ENCODE measurements around the gene NUTM2B. TPM values are rescaled to one million over a fixed set of nuclear protein-coding genes. Genes with fewer than 3 reads are reported as not detected.
"Not testable (repeated sequence)": the region's sequence is repeated elsewhere in the genome, so short reads cannot be mapped to it uniquely, and the experiment has no call there.

NUTM2B gene
- 2.5 TPM for total RNA-seq
- long read RNA-seq, result 0 reads

DNA sequence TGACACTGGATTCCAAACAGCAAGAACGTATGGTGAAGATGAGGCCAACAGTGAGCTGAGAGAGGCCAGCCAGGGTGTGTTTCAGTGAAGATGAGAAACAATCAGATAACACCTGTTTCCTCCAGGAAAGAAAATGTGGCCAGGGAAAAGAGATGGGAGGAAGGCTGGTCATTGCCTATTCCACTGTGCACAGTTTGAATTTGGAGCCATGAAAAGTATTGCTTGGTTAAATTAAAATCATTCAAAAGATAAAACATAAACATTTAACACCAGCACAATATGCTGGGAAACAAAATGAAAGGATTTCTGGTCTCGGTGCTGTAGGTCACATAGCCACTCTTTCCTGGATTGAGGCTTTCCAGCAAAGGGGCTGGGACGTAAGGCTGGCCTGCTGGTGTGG lies at the start of gene NUTM2B:
Gene NUTM2B, plus strand, starts transcription at position 301 of the 400 bp plus-strand sequence. CDS start 383 bp downstream, outside the sequence.
- intact Hi-C loops (cut with DNase I); H3K4me1 ChIP-seq; H3K27me3 ChIP-seq (ENCODE audit: low read depth); DNase-seq; H3K4me3 ChIP-seq; H3K36me3 ChIP-seq; ATAC-seq; H3K9me3 ChIP-seq; H3K27ac ChIP-seq: not testable (repeated sequence)

- H3K9me3 ChIP-seq; DNase-seq; ATAC-seq; H3K36me3 ChIP-seq; intact Hi-C loops (cut with DNase I); H3K4me1 ChIP-seq; H3K27me3 ChIP-seq (ENCODE audit: low read depth); H3K4me3 ChIP-seq; H3K27ac ChIP-seq: not testable (repeated sequence)
Measured at GRCh38 chr10:79663287-79663686, 39.7 kb upstream of the NUTM2B start.

GRCh38 chr10:79664686-79665085 lies 38.3 kb upstream of the NUTM2B start:
- ATAC-seq; H3K4me3 ChIP-seq; DNase-seq; H3K36me3 ChIP-seq; H3K9me3 ChIP-seq; H3K4me1 ChIP-seq; intact Hi-C loops (cut with DNase I); H3K27ac ChIP-seq; H3K27me3 ChIP-seq (ENCODE audit: low read depth): not testable (repeated sequence)

- H3K27ac ChIP-seq; H3K9me3 ChIP-seq; ATAC-seq; H3K36me3 ChIP-seq; H3K4me3 ChIP-seq; intact Hi-C loops (cut with DNase I); H3K27me3 ChIP-seq (ENCODE audit: low read depth); DNase-seq; H3K4me1 ChIP-seq: not testable (repeated sequence)
Measured at GRCh38 chr10:79669248-79669788, 33.7 kb upstream of the NUTM2B start.

DNA sequence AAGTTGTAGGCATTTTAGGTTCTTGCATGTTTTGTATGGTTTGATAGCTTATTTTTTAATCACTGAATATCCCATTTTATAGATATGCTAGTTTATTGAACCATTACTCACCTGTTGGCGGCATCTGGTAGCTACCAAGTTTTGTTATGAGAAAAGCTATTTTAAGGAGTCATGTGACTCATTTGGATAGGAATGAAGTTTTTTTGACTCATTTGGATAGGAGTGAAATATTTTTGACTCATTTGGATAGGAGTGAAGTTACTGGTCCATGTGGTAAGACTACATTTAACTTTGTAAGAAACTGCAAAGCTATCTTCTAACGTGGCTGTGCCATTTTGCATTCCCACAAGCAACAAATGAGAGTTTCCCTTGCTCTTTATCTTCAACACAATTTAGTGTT lies 28.1 kb upstream of the NUTM2B start:
- H3K4me1 ChIP-seq; DNase-seq; ATAC-seq; H3K9me3 ChIP-seq; intact Hi-C loops (cut with DNase I); H3K4me3 ChIP-seq; H3K36me3 ChIP-seq; H3K27me3 ChIP-seq (ENCODE audit: low read depth); H3K27ac ChIP-seq: not testable (repeated sequence)

GRCh38 chr10:79683026-79683883 lies 19.8 kb upstream of the NUTM2B start:
- H3K4me1 ChIP-seq; H3K27me3 ChIP-seq (ENCODE audit: low read depth); intact Hi-C loops (cut with DNase I); H3K9me3 ChIP-seq; H3K27ac ChIP-seq; H3K4me3 ChIP-seq; ATAC-seq; DNase-seq: not testable (repeated sequence)
- peaks cover 23% of the 10 kb centered on the region for H3K36me3 ChIP-seq

DNA sequence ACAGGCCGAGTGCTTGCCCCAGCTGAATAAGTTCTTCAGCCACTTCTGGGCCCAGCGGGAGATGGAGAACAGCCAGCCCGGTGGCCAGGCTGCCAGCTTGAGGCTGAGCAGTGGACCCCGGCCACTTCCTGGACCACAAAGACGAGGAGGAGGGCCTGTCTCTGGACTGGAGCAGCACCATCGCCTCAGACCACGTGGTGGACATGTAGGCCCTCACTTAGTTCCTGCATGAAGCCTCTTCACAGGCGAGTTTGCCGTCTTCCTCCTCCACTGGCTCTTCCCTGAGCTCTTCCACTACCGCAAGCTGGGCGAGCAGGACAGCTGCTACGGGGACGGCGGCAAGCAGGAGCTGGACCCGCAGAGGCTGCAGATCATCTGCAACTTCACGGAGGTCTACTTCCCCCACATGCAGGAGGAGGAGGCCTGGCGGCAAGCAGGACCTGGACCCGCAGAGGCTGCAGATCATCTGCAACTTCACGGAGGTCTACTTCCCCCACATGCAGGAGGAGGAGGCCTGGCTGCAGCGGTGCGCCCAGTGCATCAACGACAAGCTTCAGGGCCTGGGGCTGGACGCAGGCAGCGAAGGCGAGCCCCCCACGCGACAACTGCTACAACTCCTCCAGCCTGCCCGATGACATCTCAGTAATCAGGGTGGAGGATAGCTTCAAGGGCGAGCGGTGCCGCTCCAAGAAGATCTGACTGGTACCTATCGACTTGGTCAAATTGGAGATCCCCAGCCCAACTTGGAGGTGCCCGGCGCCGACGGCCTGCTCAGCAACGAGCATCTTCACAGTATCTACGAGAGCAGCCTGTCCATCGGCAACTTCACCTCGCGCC lies 18.9 kb upstream of the NUTM2B start:
- H3K27ac ChIP-seq; ATAC-seq; H3K4me1 ChIP-seq; H3K4me3 ChIP-seq; intact Hi-C loops (cut with DNase I); H3K27me3 ChIP-seq (ENCODE audit: low read depth); DNase-seq; H3K9me3 ChIP-seq: not testable (repeated sequence)
- peaks cover 23% of the 10 kb centered on the region for H3K36me3 ChIP-seq

DNA sequence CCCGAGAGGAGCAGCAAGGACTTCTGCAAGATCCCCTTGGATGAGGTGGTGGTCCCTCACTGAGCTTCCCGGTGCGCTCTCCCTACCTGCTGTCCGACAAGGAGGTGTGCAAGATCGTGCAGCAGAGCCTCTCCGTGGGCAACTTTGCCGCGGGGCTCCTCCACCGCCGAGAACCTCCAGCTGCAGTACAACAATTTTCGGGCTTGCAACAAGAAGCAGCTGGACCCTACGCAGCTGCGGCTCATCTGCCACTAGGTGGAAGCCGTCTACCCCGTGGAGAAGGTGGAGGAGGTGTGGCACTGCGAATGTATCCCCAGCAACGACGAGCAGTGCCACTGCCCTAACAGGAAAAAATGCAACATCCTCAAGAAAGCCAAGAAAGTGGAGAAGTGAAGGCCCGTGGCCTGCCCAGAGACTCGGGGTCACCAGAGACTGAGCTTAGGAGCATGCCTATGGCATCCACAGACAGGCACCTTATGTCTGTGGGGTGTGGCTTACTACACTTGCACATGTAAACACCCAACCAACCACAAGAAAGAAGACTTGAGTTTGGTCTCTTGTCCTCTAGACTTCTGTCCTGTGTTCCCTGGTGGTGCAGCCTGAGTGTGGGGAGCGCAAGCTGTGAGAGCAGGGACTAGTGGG lies 17.9 kb upstream of the NUTM2B start:
- ATAC-seq; H3K27me3 ChIP-seq (ENCODE audit: low read depth); H3K4me1 ChIP-seq; H3K4me3 ChIP-seq; DNase-seq; intact Hi-C loops (cut with DNase I); H3K9me3 ChIP-seq; H3K27ac ChIP-seq: not testable (repeated sequence)
- H3K36me3 ChIP-seq, result peaks cover 23% of the 10 kb centered on the region

DNA sequence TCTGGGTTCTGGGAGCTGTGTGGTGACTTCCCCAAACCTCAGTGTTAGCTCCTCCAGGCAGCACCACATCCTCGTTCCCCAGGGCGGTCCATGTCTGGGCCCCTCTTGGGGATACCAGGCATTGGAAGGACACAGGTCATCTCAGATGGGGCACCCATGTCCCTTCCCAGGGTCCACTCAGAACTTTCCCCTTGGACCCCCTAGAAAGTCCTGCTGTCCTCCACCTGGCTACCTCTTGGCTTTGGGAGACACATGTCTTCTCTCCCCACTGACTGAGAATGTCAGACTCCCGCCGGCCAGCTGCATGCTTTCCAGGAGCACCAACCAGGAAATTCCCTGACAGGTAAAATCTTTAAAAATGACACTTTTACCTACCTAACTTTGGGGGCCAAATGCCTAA lies 16.4 kb upstream of the NUTM2B start:
- peaks cover 23% of the 10 kb centered on the region for H3K36me3 ChIP-seq
- H3K27ac ChIP-seq; intact Hi-C loops (cut with DNase I); H3K4me1 ChIP-seq; H3K4me3 ChIP-seq; ATAC-seq; H3K9me3 ChIP-seq; DNase-seq; H3K27me3 ChIP-seq (ENCODE audit: low read depth): not testable (repeated sequence)

DNA sequence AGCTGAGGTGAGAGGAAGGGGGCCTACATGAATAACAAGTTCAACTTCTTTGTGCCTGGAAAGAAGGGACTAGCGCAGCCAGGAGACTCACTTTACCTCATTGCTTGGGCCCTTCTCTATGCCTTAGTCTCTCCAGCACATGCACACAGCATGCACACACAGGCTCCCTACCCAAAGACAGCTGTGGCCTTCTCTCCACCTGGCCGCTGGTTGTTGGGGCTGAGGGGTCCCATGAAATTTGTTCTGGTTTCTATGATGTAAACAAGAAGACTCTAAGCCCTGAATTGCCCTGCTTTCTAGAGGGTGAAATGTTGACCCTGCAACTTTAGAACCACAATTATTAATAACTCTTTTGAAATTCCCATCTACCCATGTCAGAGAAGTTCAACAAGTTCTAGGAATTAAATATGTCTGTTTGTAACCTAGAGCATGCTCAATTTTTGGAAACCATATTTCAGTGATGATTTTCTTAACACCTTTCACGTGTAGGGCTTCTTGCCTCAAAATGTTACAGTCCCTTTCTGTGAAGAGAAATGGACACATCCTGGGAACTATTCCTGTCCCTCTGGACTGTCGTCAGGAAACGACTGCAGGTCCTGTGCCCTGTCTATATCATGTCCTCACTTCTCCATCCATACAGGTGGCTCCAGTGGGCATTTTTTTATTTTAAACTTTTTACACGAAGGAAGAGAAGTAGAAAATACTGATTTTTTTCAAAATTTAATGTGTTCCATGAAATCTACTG lies 15.4 kb upstream of the NUTM2B start:
- peaks cover 23% of the 10 kb centered on the region for H3K36me3 ChIP-seq
- H3K27ac ChIP-seq; H3K27me3 ChIP-seq (ENCODE audit: low read depth); H3K4me3 ChIP-seq; H3K4me1 ChIP-seq; intact Hi-C loops (cut with DNase I); DNase-seq; ATAC-seq; H3K9me3 ChIP-seq: not testable (repeated sequence)

GRCh38 chr10:79688798-79689197 lies 14.2 kb upstream of the NUTM2B start:
- H3K9me3 ChIP-seq; DNase-seq; H3K4me1 ChIP-seq; intact Hi-C loops (cut with DNase I); H3K4me3 ChIP-seq; H3K27ac ChIP-seq; H3K27me3 ChIP-seq (ENCODE audit: low read depth); ATAC-seq: not testable (repeated sequence)
- peaks cover 16% of the 10 kb centered on the region for H3K36me3 ChIP-seq

DNA sequence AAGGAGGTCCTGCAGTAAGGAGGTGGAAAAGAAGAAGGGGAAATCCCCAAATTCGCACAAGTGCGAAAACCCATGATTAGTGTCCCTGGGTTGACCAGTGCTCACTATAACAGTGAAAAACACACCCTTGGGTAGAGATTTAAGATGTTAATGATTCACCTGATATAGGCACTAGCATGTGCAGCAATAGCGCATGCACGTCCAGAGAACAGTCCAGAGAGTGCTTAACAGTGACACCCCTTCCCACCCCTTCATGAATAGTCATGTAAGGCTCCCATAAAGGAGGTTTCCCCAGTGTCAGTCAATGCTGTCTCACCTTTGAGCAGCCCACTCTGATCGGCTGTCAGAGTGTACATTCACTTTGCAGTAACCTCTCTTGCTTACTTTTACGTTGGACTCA lies 6.4 kb upstream of the NUTM2B start:
- H3K36me3 ChIP-seq; intact Hi-C loops (cut with DNase I); H3K27ac ChIP-seq; H3K4me1 ChIP-seq; DNase-seq; ATAC-seq; H3K27me3 ChIP-seq (ENCODE audit: low read depth); H3K9me3 ChIP-seq; H3K4me3 ChIP-seq: not testable (repeated sequence)
